ENCODE data around the gene HSP90B1.

The HSP90B1 gene

GRCh38 chr12:103930034-103930786, at the start of gene HSP90B1:
TSS of gene HSP90B1 (plus strand) at chr12:103930410. CDS start at chr12:103930516, 106 bp downstream.
- peak; percentile 99 for DNase-seq

- no peak for DNase-seq
These were observed 48.9 kb upstream of the HSP90B1 start for GRCh38 chr12:103881261-103881660.

- DNase-seq = no peak
These were observed 47.2 kb upstream of the HSP90B1 start for GRCh38 chr12:103882861-103883596.

- no peak for DNase-seq
These were observed 46.3 kb upstream of the HSP90B1 start for GRCh38 chr12:103883908-103884307.

GRCh38 chr12:103884316-103884715, 45.9 kb upstream of the HSP90B1 start:
- no peak for DNase-seq

- DNase-seq = no peak
These were observed 43.9 kb upstream of the HSP90B1 start for GRCh38 chr12:103886195-103886797.

GRCh38 chr12:103887738-103888137, 42.5 kb upstream of the HSP90B1 start:
- DNase-seq = no peak

GRCh38 chr12:103897316-103897715, 32.9 kb upstream of the HSP90B1 start:
- no peak for DNase-seq

- no peak for DNase-seq
These were observed 28.6 kb upstream of the HSP90B1 start for GRCh38 chr12:103901518-103902173.

GRCh38 chr12:103903993-103904392, 26.2 kb upstream of the HSP90B1 start:
- DNase-seq = no peak

- DNase-seq = no peak
These were observed 24.4 kb upstream of the HSP90B1 start for GRCh38 chr12:103905730-103906349.

GRCh38 chr12:103908246-103908541, 22.0 kb upstream of the HSP90B1 start:
- no peak for DNase-seq

GRCh38 chr12:103908877-103909276, 21.3 kb upstream of the HSP90B1 start:
- DNase-seq = no peak

- no peak for DNase-seq
These were observed 20.4 kb upstream of the HSP90B1 start for GRCh38 chr12:103909811-103910210.

GRCh38 chr12:103912069-103912468, 18.1 kb upstream of the HSP90B1 start:
- no peak for DNase-seq

- no peak for DNase-seq
These were observed 17.1 kb upstream of the HSP90B1 start for GRCh38 chr12:103913100-103913499.

- DNase-seq = no peak
These were observed 14.9 kb upstream of the HSP90B1 start for GRCh38 chr12:103915306-103915705.

GRCh38 chr12:103917873-103918272, 12.3 kb upstream of the HSP90B1 start:
- DNase-seq = no peak

GRCh38 chr12:103924761-103925641, 5.2 kb upstream of the HSP90B1 start:
- DNase-seq = no peak

GRCh38 chr12:103928682-103929045, 1.5 kb upstream of the HSP90B1 start:
- no peak for DNase-seq

- peak; percentile 51 for DNase-seq
These were observed 995 bp upstream of the HSP90B1 start for GRCh38 chr12:103929046-103929783.

GRCh38 chr12:103929784-103930033, 501 bp upstream of the HSP90B1 start:
- peak; percentile 90 for DNase-seq
